Nephron progenitor cell (in vitro differentiated cells): Measurements from ENCODE around the gene PHACTR3.

Experiments
- DNase-seq: peaks from one replicate; pipeline ENCODE4 v3.0.0; 2021
- H3K27ac Mint-ChIP-seq: 2 replicates; pipeline ENCODE4 v1.8.0; 2021; ENCODE audit warnings: mild to moderate bottlenecking, moderate library complexity, mixed read lengths
- H3K27me3 Mint-ChIP-seq: 2 replicates; pipeline ENCODE4 v1.8.0; 2021; ENCODE audit warnings: mild to moderate bottlenecking, low read depth, mixed read lengths; ENCODE audit not compliant: poor library complexity
- H3K36me3 Mint-ChIP-seq: 2 replicates; pipeline ENCODE4 v1.8.0; 2021; ENCODE audit warnings: low read depth, mixed read lengths
- H3K4me1 Mint-ChIP-seq: 2 replicates; pipeline ENCODE4 v1.8.0; 2021; ENCODE audit warnings: mixed read lengths
- H3K4me3 Mint-ChIP-seq: 2 replicates; pipeline ENCODE4 v1.8.0; 2021; ENCODE audit warnings: mild to moderate bottlenecking, moderate library complexity, mixed read lengths
- H3K9me3 Mint-ChIP-seq: 2 replicates; pipeline ENCODE4 v1.8.0; 2021; ENCODE audit warnings: mild to moderate bottlenecking, moderate library complexity, mixed read lengths
- TF ChIP-seq, protein P1 (sequence below): fragments of 200-600 bp; sonication (generic); IDR thresholded peaks from 2 replicates; pipeline ENCODE4 v1.5.0; 2021; ENCODE audit warnings: antibody characterized with exemption

The PHACTR3 gene

DNA sequence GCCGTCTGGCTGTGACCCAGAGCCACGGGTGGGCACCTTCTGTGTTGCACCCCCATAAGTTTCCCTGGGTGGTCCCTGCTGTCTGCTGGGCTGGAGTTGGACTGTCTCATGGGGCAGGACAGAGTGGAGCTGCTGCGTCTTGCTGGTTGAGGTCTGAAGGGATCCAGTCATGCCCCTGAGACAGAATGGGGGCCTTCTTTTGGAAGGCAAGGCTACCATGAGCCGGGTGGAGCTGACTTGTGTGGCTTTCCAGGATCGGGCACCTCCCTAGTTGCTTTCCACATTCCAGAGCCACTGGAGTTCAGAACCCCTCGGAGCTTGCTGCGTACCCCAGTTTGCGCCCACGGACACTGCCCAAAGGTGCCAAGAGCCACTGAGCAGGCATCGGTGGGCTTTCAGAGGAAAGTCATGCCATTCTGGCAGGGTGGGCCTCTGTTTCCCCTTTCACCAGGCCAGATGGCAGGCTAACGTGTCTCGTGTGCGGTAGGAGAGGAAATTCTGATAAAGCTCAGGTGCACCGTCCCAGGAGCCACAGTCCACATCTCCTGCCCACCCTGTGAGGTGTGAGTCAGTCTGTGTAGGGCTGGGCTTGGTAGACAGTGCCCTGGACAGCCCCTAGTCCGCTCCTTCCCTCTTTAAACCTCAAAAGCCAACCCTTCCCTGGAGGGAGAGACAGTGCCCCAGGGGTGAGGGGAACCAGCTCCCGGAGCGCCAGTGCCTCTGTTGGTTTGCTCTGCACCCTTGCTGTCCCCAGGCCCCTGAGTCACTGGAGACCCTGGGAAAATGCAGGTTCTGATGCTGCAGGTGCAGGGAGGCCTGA lies 203.8 kb downstream of the PHACTR3 start:
- H3K27ac Mint-ChIP-seq, result no peak overlapping the region
- no peak overlapping the region for H3K4me3 Mint-ChIP-seq
- no peaks in the 10 kb centered on the region for H3K27me3 Mint-ChIP-seq
- TF ChIP-seq, protein P1, sequence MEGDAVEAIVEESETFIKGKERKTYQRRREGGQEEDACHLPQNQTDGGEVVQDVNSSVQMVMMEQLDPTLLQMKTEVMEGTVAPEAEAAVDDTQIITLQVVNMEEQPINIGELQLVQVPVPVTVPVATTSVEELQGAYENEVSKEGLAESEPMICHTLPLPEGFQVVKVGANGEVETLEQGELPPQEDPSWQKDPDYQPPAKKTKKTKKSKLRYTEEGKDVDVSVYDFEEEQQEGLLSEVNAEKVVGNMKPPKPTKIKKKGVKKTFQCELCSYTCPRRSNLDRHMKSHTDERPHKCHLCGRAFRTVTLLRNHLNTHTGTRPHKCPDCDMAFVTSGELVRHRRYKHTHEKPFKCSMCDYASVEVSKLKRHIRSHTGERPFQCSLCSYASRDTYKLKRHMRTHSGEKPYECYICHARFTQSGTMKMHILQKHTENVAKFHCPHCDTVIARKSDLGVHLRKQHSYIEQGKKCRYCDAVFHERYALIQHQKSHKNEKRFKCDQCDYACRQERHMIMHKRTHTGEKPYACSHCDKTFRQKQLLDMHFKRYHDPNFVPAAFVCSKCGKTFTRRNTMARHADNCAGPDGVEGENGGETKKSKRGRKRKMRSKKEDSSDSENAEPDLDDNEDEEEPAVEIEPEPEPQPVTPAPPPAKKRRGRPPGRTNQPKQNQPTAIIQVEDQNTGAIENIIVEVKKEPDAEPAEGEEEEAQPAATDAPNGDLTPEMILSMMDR, result no peak
- no peaks in the 10 kb centered on the region for H3K4me1 Mint-ChIP-seq
- DNase-seq, result no peak
- no peaks in the 10 kb centered on the region for H3K36me3 Mint-ChIP-seq
- peaks cover 68% of the 10 kb centered on the region for H3K9me3 Mint-ChIP-seq

DNA sequence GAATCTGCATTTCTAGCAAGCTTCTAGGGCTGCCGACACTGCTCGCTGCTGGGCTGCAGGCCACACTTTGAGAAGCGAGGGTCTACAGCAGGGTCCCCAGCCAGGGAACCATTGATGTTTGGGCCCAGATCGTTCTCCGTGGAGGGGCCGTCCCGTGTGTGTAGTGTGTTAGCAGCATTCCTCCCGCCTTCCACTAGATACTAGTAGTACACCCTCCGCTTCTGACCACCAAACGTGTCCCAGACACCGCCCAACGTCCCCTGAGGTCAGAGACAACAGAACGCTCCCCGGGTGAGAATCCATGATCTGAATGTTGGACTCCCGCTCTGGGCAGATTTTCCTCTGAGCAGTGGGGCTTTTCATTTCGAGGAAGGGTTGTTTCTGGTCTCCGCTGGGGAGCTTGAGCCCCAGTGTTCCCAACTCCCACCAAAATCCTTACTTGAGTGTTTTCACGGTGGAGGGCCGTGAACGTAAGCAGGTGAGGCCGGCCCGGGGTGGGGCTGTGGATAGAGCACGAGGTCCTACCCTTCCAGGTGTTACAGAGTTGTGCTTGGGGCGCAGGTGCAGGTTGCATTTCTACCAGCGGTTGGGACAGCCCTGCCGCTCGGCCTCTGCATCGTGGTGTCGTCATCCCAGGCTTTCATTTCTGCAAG lies 204.5 kb downstream of the PHACTR3 start:
- H3K4me1 Mint-ChIP-seq, result no peaks in the 10 kb centered on the region
- no peaks in the 10 kb centered on the region for H3K27me3 Mint-ChIP-seq
- H3K27ac Mint-ChIP-seq, result no peak overlapping the region
- peaks cover 73% of the 10 kb centered on the region for H3K9me3 Mint-ChIP-seq
- no peak for DNase-seq
- TF ChIP-seq, protein P1, result no peak
- no peaks in the 10 kb centered on the region for H3K36me3 Mint-ChIP-seq
- no peak overlapping the region for H3K4me3 Mint-ChIP-seq

GRCh38 chr20:59809630-59810448 lies 205.5 kb downstream of the PHACTR3 start:
- no peak for DNase-seq
- Mint-ChIP-seq H3K4me1 (no peaks in the 10 kb centered on the region), H3K27me3 (no peaks in the 10 kb centered on the region), H3K36me3 (no peaks in the 10 kb centered on the region), H3K9me3 (peaks cover 78% of the 10 kb centered on the region), H3K27ac (no peak overlapping the region), H3K4me3 (no peak overlapping the region)
- TF ChIP-seq, protein P1, result no peak

- Mint-ChIP-seq H3K4me1 (no peaks in the 10 kb centered on the region), H3K4me3 (no peak overlapping the region), H3K27me3 (no peaks in the 10 kb centered on the region), H3K27ac (no peak overlapping the region), H3K36me3 (no peaks in the 10 kb centered on the region), H3K9me3 (peaks cover 79% of the 10 kb centered on the region)
- no peak for DNase-seq
- TF ChIP-seq, protein P1, result no peak
These were observed 206.3 kb downstream of the PHACTR3 start for GRCh38 chr20:59810449-59811187.

- TF ChIP-seq, protein P1, result no peak
- no peaks in the 10 kb centered on the region for H3K36me3 Mint-ChIP-seq
- H3K9me3 Mint-ChIP-seq, result peaks cover 80% of the 10 kb centered on the region
- H3K4me3 Mint-ChIP-seq, result no peak overlapping the region
- no peak overlapping the region for H3K27ac Mint-ChIP-seq
- H3K27me3 Mint-ChIP-seq, result peaks cover 3% of the 10 kb centered on the region
- DNase-seq, result no peak
- H3K4me1 Mint-ChIP-seq, result no peaks in the 10 kb centered on the region
These were observed 207.4 kb downstream of the PHACTR3 start for GRCh38 chr20:59811681-59812171.
